AG10803 (cell line): ENCODE data around the gene CRABP2.

ENCODE experiments used
- DNase-seq: peaks from one replicate; pipeline ENCODE4 v3.0.0; 2010; ENCODE audit warnings: low read depth
- H3K4me3 ChIP-seq: 2 replicates; pipeline ENCODE4 v1.5.1; 2011; ENCODE audit warnings: mild to moderate bottlenecking, low read length, control low read depth
- CTCF ChIP-seq: conservative IDR thresholded peaks from 2 replicates; pipeline ENCODE4 v1.5.1; 2011; ENCODE audit warnings: mild to moderate bottlenecking, low read length, control low read depth, inconsistent platforms

CRABP2 gene

DNA sequence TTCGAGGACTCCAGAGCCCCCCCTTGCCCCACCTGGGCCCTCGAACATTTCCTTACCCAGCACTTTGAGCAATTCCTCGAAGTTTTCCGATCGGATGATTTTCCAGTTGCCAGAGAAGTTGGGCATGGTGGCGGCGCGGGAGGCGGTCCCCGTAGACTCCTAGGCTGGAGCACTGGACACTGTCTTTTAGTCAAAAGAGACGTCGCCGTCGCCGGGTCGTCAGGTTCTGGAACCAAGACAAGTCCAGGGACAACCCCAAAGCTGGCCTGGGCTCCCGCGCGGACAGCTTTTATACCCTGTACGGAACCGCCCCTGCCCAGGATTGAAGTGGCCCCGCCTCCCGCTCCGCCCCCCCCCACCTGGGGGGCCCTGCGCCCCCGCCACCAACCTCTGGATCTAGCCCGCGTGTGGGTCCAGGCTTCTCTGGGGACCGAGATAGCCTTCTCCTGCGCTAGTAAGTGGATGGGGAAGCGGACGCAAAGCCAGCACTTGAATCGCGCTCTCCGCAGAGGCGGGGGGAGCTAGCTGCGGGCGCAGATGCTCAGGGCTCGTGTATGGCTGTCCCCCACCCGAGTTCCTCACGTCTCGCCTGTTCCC is at the start of gene CRABP2:
CRABP2 (minus strand) TSS at position 263 of the 597 bp plus-strand sequence; CDS start at position 126, 137 bp downstream.
- peak within 1 kb of the TSS; percentile 69 for H3K4me3 ChIP-seq
- peak; percentile 45 for DNase-seq
- TF ChIP-seq CTCF, result no peak

GRCh38 chr1:156754219-156754618 is 48.8 kb upstream of the CRABP2 start:
- no peak overlapping the region for H3K4me3 ChIP-seq
- TF ChIP-seq CTCF, result no peak
- DNase-seq, result no peak

DNA sequence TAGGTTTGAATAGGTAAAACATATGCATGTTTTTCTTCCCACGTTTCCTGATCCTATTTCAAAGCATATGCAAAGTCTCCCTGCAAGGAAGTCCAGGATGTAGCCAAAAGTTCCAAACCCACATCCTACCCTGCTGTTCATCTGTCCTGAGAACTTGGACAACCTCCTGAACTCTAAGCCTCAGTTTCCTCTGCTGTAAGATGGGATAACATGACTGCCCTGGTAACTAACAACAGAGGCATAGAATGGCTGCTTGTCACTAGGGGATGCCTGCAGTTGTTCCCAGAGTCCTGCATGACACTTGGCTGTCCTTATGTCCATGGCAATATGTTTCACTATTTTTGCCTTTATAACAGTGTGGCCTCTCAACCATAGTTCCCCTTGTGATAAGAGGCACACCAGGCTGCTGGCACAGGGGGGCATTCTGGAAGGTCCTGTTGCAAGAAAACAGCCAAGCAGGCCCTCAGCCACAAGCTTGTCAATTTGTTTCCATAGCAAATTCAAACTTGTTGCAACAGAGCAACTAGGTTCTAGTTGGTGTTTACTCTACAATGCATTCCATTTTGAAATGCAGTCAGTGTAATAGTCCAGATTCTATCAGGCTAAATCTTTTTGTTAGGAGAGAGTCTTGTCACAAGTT is 47.6 kb upstream of the CRABP2 start:
- no peak for TF ChIP-seq CTCF
- DNase-seq, result peak; percentile 72
- H3K4me3 ChIP-seq, result peak overlapping the region; percentile 97

DNA sequence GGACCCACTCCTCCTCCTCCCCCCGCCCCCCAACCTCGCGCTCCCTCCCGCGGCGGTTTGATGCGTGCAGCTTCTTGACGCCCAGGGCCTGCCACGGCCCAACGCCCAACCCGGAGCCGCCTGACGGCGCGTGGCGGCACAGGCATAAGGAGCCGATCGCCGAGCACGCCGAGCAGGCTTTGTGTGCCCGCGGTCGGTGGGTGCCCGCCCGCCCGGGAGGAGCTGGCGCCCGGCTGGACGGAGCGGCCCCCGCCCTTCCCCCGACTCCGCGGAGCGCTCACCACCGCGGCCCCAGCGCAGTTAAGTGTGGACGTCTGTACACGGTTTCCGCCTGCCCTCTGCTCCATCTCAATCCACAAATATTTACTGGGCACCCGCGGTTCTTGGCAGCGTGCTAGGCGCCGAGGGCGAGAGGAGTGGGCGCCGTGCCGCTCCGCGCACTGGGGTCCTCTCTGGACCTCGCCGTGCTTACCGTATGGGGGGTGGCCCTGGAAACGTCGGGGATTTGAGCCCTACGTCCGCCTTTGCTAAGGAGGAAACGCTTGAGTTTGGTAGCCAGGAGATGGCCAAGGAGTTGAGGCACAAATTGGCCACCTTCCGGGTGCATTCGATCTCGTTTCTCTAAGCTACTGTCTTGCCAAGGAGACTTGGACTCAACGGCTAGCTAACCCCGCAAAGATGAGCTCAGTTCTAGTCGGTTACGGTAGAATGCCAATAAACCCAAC is 46.5 kb upstream of the CRABP2 start:
- TF ChIP-seq CTCF, result 0 out of 2 replicates have a peak, but pooled peaks have one; percentile 2
- DNase-seq, result peak; percentile 97
- H3K4me3 ChIP-seq, result peak overlapping the region; percentile 97

DNA sequence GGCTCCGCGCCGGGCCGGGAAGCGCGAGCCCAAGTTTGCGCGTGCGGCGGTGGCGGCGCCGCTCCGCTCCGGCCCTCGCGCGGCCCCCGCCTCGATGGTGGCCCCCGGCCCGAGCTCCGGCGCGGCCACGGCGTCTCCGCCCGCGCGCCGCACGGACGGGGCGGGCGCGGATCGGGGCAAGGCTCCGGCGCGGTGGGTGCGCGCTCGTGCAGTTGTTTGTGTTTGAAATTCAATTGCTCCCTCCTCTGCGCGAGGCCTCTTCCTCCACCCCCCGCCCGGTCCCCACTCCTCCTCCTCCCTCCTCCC is 46.0 kb upstream of the CRABP2 start, which contains the start of gene HDGF:
HDGF (minus strand) TSS at position 225 of the 306 bp plus-strand sequence. CDS start 246 bp downstream, outside the sequence.
- DNase-seq, result no peak
- TF ChIP-seq CTCF, result no peak
- H3K4me3 ChIP-seq, result peak within 1 kb of the TSS; percentile 97

GRCh38 chr1:156750711-156751450 is 45.5 kb upstream of the CRABP2 start:
- H3K4me3 ChIP-seq, result peak overlapping the region; percentile 97
- TF ChIP-seq CTCF, result no peak
- peak; percentile 30 for DNase-seq
